ENCODE measurements around the gene SLC25A30. TPM values are rescaled to one million over a fixed set of nuclear protein-coding genes. Genes with fewer than 3 reads are reported as not detected.

Gene SLC25A30
- total and polyA plus RNA-seq, 8 donors, result 15.2 to 25.1 (median 17.9) TPM

DNA sequence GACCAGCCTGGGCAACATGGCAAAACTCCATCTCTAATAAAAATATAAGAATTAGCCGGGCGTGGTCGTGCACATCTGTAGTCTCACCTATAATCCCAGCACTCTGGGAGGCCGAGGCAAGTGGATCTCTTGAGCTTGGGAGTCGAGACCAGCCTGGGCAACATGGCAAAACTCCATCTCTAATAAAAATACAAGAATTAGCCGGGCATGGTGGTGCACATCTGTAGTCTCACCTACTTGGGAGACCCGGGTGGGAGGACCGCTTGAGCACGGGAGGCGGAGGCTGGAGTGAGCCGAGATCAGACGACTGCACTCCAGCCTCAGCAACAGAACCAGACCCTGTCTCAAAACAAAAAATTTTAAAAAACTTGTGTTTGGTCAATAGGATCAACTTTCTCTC lies 7.7 kb downstream of the SLC25A30 start:
- no peak for ATAC-seq

DNA sequence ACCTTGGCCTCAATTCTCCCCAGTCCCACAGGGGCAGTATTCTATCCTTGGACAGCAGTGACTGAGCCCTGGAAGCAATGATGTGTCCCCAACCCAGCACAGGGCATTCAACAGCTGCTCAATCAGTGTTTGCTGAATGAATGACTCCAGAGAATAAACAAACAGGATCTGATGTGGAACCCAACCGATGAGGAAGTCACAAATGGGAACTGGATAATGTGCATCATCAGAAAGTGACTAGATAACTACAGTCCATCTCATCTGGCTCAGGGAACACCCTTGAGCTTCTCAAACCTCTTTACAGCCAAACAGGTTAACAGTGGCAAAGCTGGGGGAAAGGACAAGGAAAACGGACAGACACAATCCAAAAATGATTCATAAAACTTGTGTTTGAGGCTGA lies 8.2 kb downstream of the SLC25A30 start:
- Histone ChIP-seq H3K4me3 (no peak overlapping the region), H3K4me1 (peaks cover 4 to 23% of the 10 kb centered on the region in 2 donors), H3K9me3 (no peaks in the 10 kb centered on the region), H3K27ac (no peak overlapping the region), H3K36me3 (peaks cover 3 to 56% of the 10 kb centered on the region in 2 donors), H3K27me3 (no peaks in the 10 kb centered on the region)
- intact Hi-C loops (cut with DNase I), result no loop called here
- TF ChIP-seq, protein P1, sequence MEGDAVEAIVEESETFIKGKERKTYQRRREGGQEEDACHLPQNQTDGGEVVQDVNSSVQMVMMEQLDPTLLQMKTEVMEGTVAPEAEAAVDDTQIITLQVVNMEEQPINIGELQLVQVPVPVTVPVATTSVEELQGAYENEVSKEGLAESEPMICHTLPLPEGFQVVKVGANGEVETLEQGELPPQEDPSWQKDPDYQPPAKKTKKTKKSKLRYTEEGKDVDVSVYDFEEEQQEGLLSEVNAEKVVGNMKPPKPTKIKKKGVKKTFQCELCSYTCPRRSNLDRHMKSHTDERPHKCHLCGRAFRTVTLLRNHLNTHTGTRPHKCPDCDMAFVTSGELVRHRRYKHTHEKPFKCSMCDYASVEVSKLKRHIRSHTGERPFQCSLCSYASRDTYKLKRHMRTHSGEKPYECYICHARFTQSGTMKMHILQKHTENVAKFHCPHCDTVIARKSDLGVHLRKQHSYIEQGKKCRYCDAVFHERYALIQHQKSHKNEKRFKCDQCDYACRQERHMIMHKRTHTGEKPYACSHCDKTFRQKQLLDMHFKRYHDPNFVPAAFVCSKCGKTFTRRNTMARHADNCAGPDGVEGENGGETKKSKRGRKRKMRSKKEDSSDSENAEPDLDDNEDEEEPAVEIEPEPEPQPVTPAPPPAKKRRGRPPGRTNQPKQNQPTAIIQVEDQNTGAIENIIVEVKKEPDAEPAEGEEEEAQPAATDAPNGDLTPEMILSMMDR (IDR thresholded peaks at IDR 0.05), result no peak
- no peak for ATAC-seq
- DNase-seq, result no peak

More for the DNA sequence above, 7.7 kb downstream of the SLC25A30 start:
- intact Hi-C loops (cut with DNase I), result no loop called here
- Histone ChIP-seq H3K27me3 (no peaks in the 10 kb centered on the region), H3K4me1 (peaks cover 8 to 28% of the 10 kb centered on the region in 2 donors), H3K9me3 (no peaks in the 10 kb centered on the region), H3K36me3 (peaks cover 2 to 53% of the 10 kb centered on the region in 2 donors), H3K27ac (no peak overlapping the region), H3K4me3 (no peak overlapping the region)
- TF ChIP-seq, protein P1 (IDR thresholded peaks at IDR 0.05), result no peak
- no peak for DNase-seq

DNA sequence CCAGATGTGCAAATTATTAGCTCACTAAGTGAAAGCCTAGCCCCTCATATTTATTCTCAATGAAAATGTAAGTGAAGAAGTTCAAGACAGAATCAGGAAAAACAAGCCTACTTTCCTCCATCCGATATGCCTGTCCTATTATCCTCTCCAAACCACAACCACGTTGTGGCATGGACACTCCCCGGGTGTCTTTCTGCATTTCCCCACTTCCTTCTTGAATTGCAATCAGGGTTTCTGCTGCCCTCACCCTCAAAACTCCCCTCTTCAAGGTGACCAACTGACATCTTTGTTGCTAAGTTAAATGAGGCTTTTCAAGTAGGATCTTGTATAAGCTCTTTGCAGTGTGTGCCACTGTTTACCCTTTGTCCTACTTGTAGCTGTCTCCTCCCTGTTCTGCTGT lies 11.8 kb downstream of the SLC25A30 start:
- Histone ChIP-seq H3K4me3 (no peak overlapping the region), H3K36me3 (peaks cover 3 to 77% of the 10 kb centered on the region in 2 donors)

DNA sequence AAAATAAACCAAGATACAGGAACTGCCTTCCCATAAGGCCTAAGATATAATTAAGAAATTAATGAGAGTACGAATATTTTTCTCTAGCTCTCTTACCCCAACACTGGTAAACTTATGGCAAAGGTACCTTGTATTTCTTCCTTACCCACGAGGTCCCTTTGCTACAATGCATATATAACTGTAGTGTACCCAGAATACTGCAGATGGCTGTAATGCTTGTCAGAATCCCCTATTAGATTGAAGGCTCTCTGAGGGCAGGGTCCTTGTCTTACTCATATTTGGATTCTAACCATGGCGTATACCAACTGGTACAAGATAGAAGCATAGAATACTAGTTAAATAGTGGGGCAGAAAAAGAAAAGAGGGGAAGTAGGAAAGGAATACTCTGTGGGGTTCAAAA lies 15.1 kb downstream of the SLC25A30 start:
- Histone ChIP-seq H3K27me3 (no peaks in the 10 kb centered on the region), H3K27ac (no peak overlapping the region), H3K36me3 (peaks cover 3 to 81% of the 10 kb centered on the region in 2 donors), H3K4me3 (no peak overlapping the region), H3K4me1 (no peaks in the 10 kb centered on the region), H3K9me3 (no peaks in the 10 kb centered on the region)
- ATAC-seq, result no peak
- TF ChIP-seq, protein P1 (IDR thresholded peaks at IDR 0.05), result no peak
- DNase-seq, result no peak
- intact Hi-C loops (cut with DNase I), result no loop called here

More for the DNA sequence above, 11.8 kb downstream of the SLC25A30 start:
- TF ChIP-seq, protein P1 (IDR thresholded peaks at IDR 0.05), result no peak
- ATAC-seq (no peak), DNase-seq (no peak)
- intact Hi-C loops (cut with DNase I), result no loop called here
- no peak overlapping the region for H3K27ac ChIP-seq
- no peaks in the 10 kb centered on the region for H3K4me1 ChIP-seq
- H3K9me3 ChIP-seq, result no peaks in the 10 kb centered on the region
- no peaks in the 10 kb centered on the region for H3K27me3 ChIP-seq

DNA sequence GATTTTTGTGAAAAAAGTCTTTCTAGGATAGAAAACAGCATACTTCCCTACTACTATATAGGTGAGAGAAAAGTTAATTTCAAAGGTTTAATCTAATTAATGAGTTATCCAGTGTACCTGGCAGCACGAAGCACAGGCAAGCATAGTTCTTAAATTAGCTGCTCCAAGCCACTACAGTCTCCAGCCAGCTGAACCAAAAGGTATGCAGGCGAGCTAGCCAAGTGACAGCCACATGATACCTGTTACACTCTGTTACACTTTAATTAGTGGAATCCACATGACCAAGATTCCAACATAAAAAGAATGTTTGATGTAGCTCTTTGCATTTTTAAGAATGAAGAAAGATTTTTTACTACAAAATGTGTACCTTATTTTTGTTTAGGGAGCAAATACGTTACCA lies 15.5 kb downstream of the SLC25A30 start:
- Histone ChIP-seq H3K27me3 (no peaks in the 10 kb centered on the region), H3K36me3 (peaks cover 3 to 81% of the 10 kb centered on the region in 2 donors), H3K27ac (no peak overlapping the region), H3K4me3 (no peak overlapping the region), H3K4me1 (no peaks in the 10 kb centered on the region), H3K9me3 (no peaks in the 10 kb centered on the region)
- DNase-seq (no peak), ATAC-seq (peak; percentile 57)
- intact Hi-C loops (cut with DNase I), result no loop called here
- TF ChIP-seq, protein P1 (IDR thresholded peaks at IDR 0.05), result no peak

Measured in left lung (tissue), 10 donors.